H4 (cell line): ENCODE results near the gene MYO1E. TPM values are rescaled to one million over a fixed set of nuclear protein-coding genes. Genes with fewer than 3 reads are reported as not detected.
A peak's percentile ranks its signal among the peaks of the same experiment; 100 is the strongest.
"Not testable (repeated sequence)": the region's sequence is repeated elsewhere in the genome, so short reads cannot be mapped to it uniquely, and the experiment has no call there.

Experiments
- DNase-seq: peaks from one replicate; pipeline ENCODE4 v3.0.0-alpha.2; 2015; ENCODE audit warnings: low spot score
- total RNA-seq: library from RNA; depleted of rRNA; stranded (reverse); fragments of >200 nt; shearing (Covaris generic); gene quantifications from 2 replicates; pipeline ENCODE4 v1.2.3, GENCODE V29; 2014

MYO1E gene
- total RNA-seq, 1 experiment from 2014 or later, result 9.2 TPM

- no peak for DNase-seq
Measured at GRCh38 chr15:59292442-59293151, 80.1 kb downstream of the MYO1E start.

- DNase-seq, result no peak
Measured at GRCh38 chr15:59291213-59291549, 81.5 kb downstream of the MYO1E start.

- no peak for DNase-seq
Measured at GRCh38 chr15:59290295-59291212, 82.1 kb downstream of the MYO1E start.

- no peak for DNase-seq
Measured at GRCh38 chr15:59289574-59289973, 83.1 kb downstream of the MYO1E start.

GRCh38 chr15:59283717-59284391 lies 88.8 kb downstream of the MYO1E start:
- peak; percentile 50 for DNase-seq

GRCh38 chr15:59282515-59283337 lies 89.9 kb downstream of the MYO1E start:
- DNase-seq, result no peak

- no peak for DNase-seq
Measured at GRCh38 chr15:59281699-59282098, 91.0 kb downstream of the MYO1E start.

GRCh38 chr15:59280855-59281254 lies 91.8 kb downstream of the MYO1E start:
- DNase-seq, result no peak

- not testable (repeated sequence) for DNase-seq
Measured at GRCh38 chr15:59280292-59280691, 92.4 kb downstream of the MYO1E start.

- DNase-seq, result no peak
Measured at GRCh38 chr15:59279023-59279422, 93.6 kb downstream of the MYO1E start.

GRCh38 chr15:59278120-59278519 lies 94.6 kb downstream of the MYO1E start:
- DNase-seq, result no peak

- no peak for DNase-seq
Measured at GRCh38 chr15:59276225-59277178, 96.2 kb downstream of the MYO1E start.

- DNase-seq, result peak; percentile 75
Measured at GRCh38 chr15:59274126-59274970, 98.3 kb downstream of the MYO1E start.

- no peak for DNase-seq
Measured at GRCh38 chr15:59273234-59273633, 99.4 kb downstream of the MYO1E start.

GRCh38 chr15:59271595-59272201 lies 101.0 kb downstream of the MYO1E start:
- no peak for DNase-seq

- DNase-seq, result no peak
Measured at GRCh38 chr15:59268852-59269407, 103.7 kb downstream of the MYO1E start.

GRCh38 chr15:59268168-59268851 lies 104.4 kb downstream of the MYO1E start:
- no peak for DNase-seq

- DNase-seq, result no peak
Measured at GRCh38 chr15:59266028-59266427, 106.6 kb downstream of the MYO1E start.
